ENCODE results near the gene GABRA5. TPM values are rescaled to one million over a fixed set of nuclear protein-coding genes. Genes with fewer than 3 reads are reported as not detected.

GABRA5 gene
- total RNA-seq, 1 donor = not detected

DNA sequence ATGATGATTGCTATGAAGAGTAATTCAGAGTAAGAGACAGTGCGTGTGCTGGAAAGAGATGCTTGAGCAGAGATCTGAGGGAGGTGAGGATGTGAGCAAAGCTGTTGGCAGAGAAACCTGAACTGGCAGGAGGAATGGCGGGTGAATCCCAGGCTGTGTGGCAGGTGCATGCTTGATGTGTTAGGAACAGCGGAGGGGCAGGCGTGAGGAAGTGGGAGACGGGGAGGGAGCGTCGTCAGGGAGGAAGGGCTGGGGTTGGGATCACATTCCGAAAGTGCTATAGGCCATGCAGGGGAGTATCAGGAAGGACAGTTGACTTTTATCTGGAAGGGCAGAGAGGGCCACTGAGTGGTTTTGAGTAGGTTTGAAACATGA, 8.6 kb downstream of the GABRA5 start:
- H3K27me3 ChIP-seq (ENCODE audit: insufficient read depth, low read length) = no peaks in the 10 kb centered on the region
- H3K9me3 ChIP-seq (ENCODE audit: low read depth, low read length) = no peaks in the 10 kb centered on the region
- no peaks in the 10 kb centered on the region for H3K36me3 ChIP-seq (ENCODE audit: insufficient read depth, low read length)
- no peak overlapping the region for H3K4me2 ChIP-seq (ENCODE audit: insufficient read depth, low read length)
- H3K79me2 ChIP-seq (ENCODE audit: insufficient read depth, low read length) = no peaks in the 10 kb centered on the region
- H3K27ac ChIP-seq (ENCODE audit: low read depth, low read length) = no peak overlapping the region
- no peak overlapping the region for H2AFZ ChIP-seq (ENCODE audit: low read length)
- H4K20me1 ChIP-seq (ENCODE audit: insufficient read depth, low read length) = no peaks in the 10 kb centered on the region
- no peak overlapping the region for H3K4me3 ChIP-seq (ENCODE audit: insufficient read depth, low read length)
- H3K4me1 ChIP-seq (ENCODE audit: insufficient read depth, low read length) = no peaks in the 10 kb centered on the region
- TF ChIP-seq CTCF (IDR thresholded peaks at IDR 0.05; ENCODE audit: extremely low read depth, low read depth, low read length) = no peak
- DNase-seq (ENCODE audit: insufficient read length, low spot score, missing footprints) = no peak

DNA sequence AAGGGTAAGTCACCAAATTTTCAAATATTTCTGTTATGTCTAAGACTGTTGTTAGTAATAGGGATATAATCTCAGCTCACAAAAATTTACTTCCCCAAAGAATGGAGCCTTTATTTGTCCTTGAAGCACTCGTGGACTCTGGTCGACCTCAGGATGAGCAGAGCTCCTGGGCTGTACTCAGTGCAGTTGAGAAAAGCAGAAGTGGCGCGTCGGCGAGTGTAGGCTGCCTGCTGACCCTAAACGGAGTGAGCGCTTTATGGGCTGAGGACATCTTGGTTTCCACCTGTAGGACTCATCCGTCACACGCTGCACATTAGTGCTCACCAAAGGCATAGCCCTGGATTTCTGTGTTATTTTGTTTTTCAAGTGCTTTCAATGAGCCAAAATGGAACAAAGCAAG, 11.0 kb downstream of the GABRA5 start:
- Histone ChIP-seq H3K27me3 (ENCODE audit: insufficient read depth, low read length) (no peaks in the 10 kb centered on the region), H3K9me3 (ENCODE audit: low read depth, low read length) (no peaks in the 10 kb centered on the region), H4K20me1 (ENCODE audit: insufficient read depth, low read length) (no peaks in the 10 kb centered on the region), H3K4me2 (ENCODE audit: insufficient read depth, low read length) (no peak overlapping the region), H3K4me1 (ENCODE audit: insufficient read depth, low read length) (no peaks in the 10 kb centered on the region), H2AFZ (ENCODE audit: low read length) (no peak overlapping the region), H3K36me3 (ENCODE audit: insufficient read depth, low read length) (no peaks in the 10 kb centered on the region), H3K27ac (ENCODE audit: low read depth, low read length) (no peak overlapping the region), H3K4me3 (ENCODE audit: insufficient read depth, low read length) (no peak overlapping the region), H3K79me2 (ENCODE audit: insufficient read depth, low read length) (no peaks in the 10 kb centered on the region)
- TF ChIP-seq CTCF (IDR thresholded peaks at IDR 0.05; ENCODE audit: extremely low read depth, low read depth, low read length) = no peak
- no peak for DNase-seq (ENCODE audit: insufficient read length, low spot score, missing footprints)

DNA sequence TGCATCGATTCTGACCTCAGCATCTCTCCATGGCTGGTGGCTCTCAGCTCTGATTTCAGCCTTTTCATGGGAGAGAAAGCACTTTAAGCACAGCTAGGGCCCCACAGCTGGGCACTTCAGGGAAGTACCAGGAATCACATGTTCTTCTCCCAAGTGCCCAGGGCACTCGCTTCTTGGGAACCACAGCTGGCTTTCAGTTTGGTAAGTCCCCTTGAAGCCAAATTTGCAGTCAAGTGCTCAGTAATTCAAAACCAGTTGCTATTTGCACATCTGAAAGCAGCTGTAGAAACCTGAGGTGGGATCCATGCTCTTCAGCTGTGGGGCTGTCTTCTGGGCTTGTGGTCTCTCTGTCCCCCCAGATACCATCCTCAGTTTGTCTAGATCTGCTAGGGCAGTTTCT, 12.8 kb downstream of the GABRA5 start:
- Histone ChIP-seq H3K36me3 (ENCODE audit: insufficient read depth, low read length) (no peaks in the 10 kb centered on the region), H3K27ac (ENCODE audit: low read depth, low read length) (no peak overlapping the region), H3K4me2 (ENCODE audit: insufficient read depth, low read length) (no peak overlapping the region), H3K4me1 (ENCODE audit: insufficient read depth, low read length) (no peaks in the 10 kb centered on the region), H3K79me2 (ENCODE audit: insufficient read depth, low read length) (no peaks in the 10 kb centered on the region), H2AFZ (ENCODE audit: low read length) (no peak overlapping the region), H3K9me3 (ENCODE audit: low read depth, low read length) (no peaks in the 10 kb centered on the region), H3K27me3 (ENCODE audit: insufficient read depth, low read length) (no peaks in the 10 kb centered on the region), H4K20me1 (ENCODE audit: insufficient read depth, low read length) (no peaks in the 10 kb centered on the region), H3K4me3 (ENCODE audit: insufficient read depth, low read length) (no peak overlapping the region)
- no peak for DNase-seq (ENCODE audit: insufficient read length, low spot score, missing footprints)
- TF ChIP-seq CTCF (IDR thresholded peaks at IDR 0.05; ENCODE audit: extremely low read depth, low read depth, low read length) = no peak

- H3K27me3 ChIP-seq (ENCODE audit: insufficient read depth, low read length) = no peaks in the 10 kb centered on the region
- no peak overlapping the region for H2AFZ ChIP-seq (ENCODE audit: low read length)
- no peak overlapping the region for H3K4me3 ChIP-seq (ENCODE audit: insufficient read depth, low read length)
- H3K4me2 ChIP-seq (ENCODE audit: insufficient read depth, low read length) = no peak overlapping the region
- no peak for DNase-seq (ENCODE audit: insufficient read length, low spot score, missing footprints)
- no peak for TF ChIP-seq CTCF (IDR thresholded peaks at IDR 0.05; ENCODE audit: extremely low read depth, low read depth, low read length)
- H3K79me2 ChIP-seq (ENCODE audit: insufficient read depth, low read length) = no peaks in the 10 kb centered on the region
- no peaks in the 10 kb centered on the region for H4K20me1 ChIP-seq (ENCODE audit: insufficient read depth, low read length)
- H3K36me3 ChIP-seq (ENCODE audit: insufficient read depth, low read length) = no peaks in the 10 kb centered on the region
- no peaks in the 10 kb centered on the region for H3K9me3 ChIP-seq (ENCODE audit: low read depth, low read length)
- H3K27ac ChIP-seq (ENCODE audit: low read depth, low read length) = no peak overlapping the region
- no peaks in the 10 kb centered on the region for H3K4me1 ChIP-seq (ENCODE audit: insufficient read depth, low read length)
Measured at GRCh38 chr15:26882112-26882511, 15.2 kb downstream of the GABRA5 start.
